HepG2 (cell line): Measurements from ENCODE around the gene PPIG. TPM values are rescaled to one million over a fixed set of nuclear protein-coding genes. Genes with fewer than 3 reads are reported as not detected.

Experiments
- DR1 ChIP-seq: sonication (generic); formaldehyde crosslinking; IDR thresholded peaks from 2 replicates; pipeline ENCODE4 v1.8.0; 2021; ENCODE audit warnings: mild to moderate bottlenecking, missing genetic modification reagents, inconsistent platforms
- EED ChIP-seq: sonication (generic); formaldehyde crosslinking; IDR thresholded peaks from 2 replicates; pipeline ENCODE4 v1.5.0; 2020; ENCODE audit warnings: mild to moderate bottlenecking, missing genetic modification reagents
- GATA4 ChIP-seq: sonication (generic); IDR thresholded peaks from 2 replicates; pipeline ENCODE4 v1.6.1; 2016; ENCODE audit warnings: antibody characterized with exemption, low read depth, borderline replicate concordance
- GTF2F1 ChIP-seq: fragments of 150-350 bp; IDR thresholded peaks from 2 replicates; pipeline ENCODE4 v1.6.1; 2014; ENCODE audit warnings: low read length
- KDM4B ChIP-seq: sonication (generic); formaldehyde crosslinking; IDR thresholded peaks from 2 replicates; pipeline ENCODE4 v1.4.0; 2020; ENCODE audit warnings: missing genetic modification reagents
- NR2F6 ChIP-seq, 2 experiments: IDR thresholded peaks; 2 replicates each; pipeline ENCODE4 v1.6.1; 2016; ENCODE audit warnings: antibody characterized with exemption in 1 of 2, mild to moderate bottlenecking in 1 of 2
- RFX3 ChIP-seq: IDR thresholded peaks from 2 replicates; pipeline ENCODE4 v1.6.1; 2016; ENCODE audit warnings: missing biosample characterization, missing genetic modification reagents
- STAG1 ChIP-seq: sonication (generic); formaldehyde crosslinking; IDR thresholded peaks from 2 replicates; pipeline ENCODE4 v1.4.0; 2020; ENCODE audit warnings: missing genetic modification reagents
- ZNF101 ChIP-seq: sonication (generic); formaldehyde crosslinking; IDR thresholded peaks from 2 replicates; pipeline ENCODE4 v1.4.0; 2020; ENCODE audit warnings: mild to moderate bottlenecking, low read depth, missing genetic modification reagents, borderline replicate concordance
- ZNF230 ChIP-seq: sonication (generic); formaldehyde crosslinking; IDR thresholded peaks from 2 replicates; pipeline ENCODE4 v1.4.0; 2020; ENCODE audit warnings: mild to moderate bottlenecking, missing genetic modification reagents
- ZNF546 ChIP-seq: sonication (generic); formaldehyde crosslinking; conservative IDR thresholded peaks from 2 replicates; pipeline ENCODE4 v1.8.1; 2023; ENCODE audit warnings: mild to moderate bottlenecking, missing genetic modification reagents
- ZNF766 ChIP-seq: sonication (generic); formaldehyde crosslinking; IDR thresholded peaks from 2 replicates; pipeline ENCODE4 v1.5.0; 2020; ENCODE audit warnings: missing genetic modification reagents, borderline replicate concordance
- ZNF780A ChIP-seq: sonication (generic); formaldehyde crosslinking; IDR thresholded peaks from 2 replicates; pipeline ENCODE4 v1.8.0; 2022; ENCODE audit warnings: mild to moderate bottlenecking, missing genetic modification reagents, moderate library complexity
- polyA plus RNA-seq, 8 experiments: library from polyadenylated mRNA; depleted of rRNA in 3 of 8; stranded (reverse) in 7 of 8; unstranded in 1 of 8; fragments of >200 nt; fragmentation: Illumina TruSeq in 4 of 8; extraction: Trizol in 4 of 8; gene quantifications; 2 replicates each; pipeline versions ENCODE4 v1.2.1 to v1.2.3, GENCODE V29; 2011 to 2016; ENCODE audit warnings: low read depth in 4 of 8, missing spikeins in 1 of 8, mixed read lengths in 1 of 8; ENCODE audit not compliant: insufficient read depth in 1 of 8
- total RNA-seq, 5 experiments: library from RNA; depleted of rRNA; stranded (reverse); fragments of >200 nt; fragmentation: Illumina TruSeq; extraction: Trizol; gene quantifications; 2 replicates each; pipeline ENCODE4 v1.2.3, GENCODE V29; 2016; ENCODE audit warnings: low read depth in 1 of 5
- TF ChIP-seq, protein P1 (sequence below): sonication (generic); formaldehyde crosslinking; IDR thresholded peaks from 2 replicates; pipeline ENCODE4 v1.4.0; 2020; ENCODE audit warnings: missing genetic modification reagents, borderline replicate concordance
- TF ChIP-seq, protein P2 (sequence below): sonication (generic); formaldehyde crosslinking; IDR thresholded peaks from 2 replicates; pipeline ENCODE4 v1.4.0; 2020; ENCODE audit warnings: mild to moderate bottlenecking, low read depth, missing genetic modification reagents
- TF ChIP-seq, protein P3 (sequence below): sonication (generic); formaldehyde crosslinking; IDR thresholded peaks from 2 replicates; pipeline ENCODE4 v1.5.1; 2020; ENCODE audit warnings: mild to moderate bottlenecking, missing genetic modification reagents
- TF ChIP-seq, protein P4 (sequence below): sonication (generic); formaldehyde crosslinking; IDR thresholded peaks from 2 replicates; pipeline ENCODE4 v1.4.0; 2020; ENCODE audit warnings: missing genetic modification reagents

The PPIG gene
- total and polyA plus RNA-seq, 2 of the 13 experiments (the other 11 are each of a cell fraction or from before 2014, with no cell fraction given): 31.3 to 81.0 TPM

DNA sequence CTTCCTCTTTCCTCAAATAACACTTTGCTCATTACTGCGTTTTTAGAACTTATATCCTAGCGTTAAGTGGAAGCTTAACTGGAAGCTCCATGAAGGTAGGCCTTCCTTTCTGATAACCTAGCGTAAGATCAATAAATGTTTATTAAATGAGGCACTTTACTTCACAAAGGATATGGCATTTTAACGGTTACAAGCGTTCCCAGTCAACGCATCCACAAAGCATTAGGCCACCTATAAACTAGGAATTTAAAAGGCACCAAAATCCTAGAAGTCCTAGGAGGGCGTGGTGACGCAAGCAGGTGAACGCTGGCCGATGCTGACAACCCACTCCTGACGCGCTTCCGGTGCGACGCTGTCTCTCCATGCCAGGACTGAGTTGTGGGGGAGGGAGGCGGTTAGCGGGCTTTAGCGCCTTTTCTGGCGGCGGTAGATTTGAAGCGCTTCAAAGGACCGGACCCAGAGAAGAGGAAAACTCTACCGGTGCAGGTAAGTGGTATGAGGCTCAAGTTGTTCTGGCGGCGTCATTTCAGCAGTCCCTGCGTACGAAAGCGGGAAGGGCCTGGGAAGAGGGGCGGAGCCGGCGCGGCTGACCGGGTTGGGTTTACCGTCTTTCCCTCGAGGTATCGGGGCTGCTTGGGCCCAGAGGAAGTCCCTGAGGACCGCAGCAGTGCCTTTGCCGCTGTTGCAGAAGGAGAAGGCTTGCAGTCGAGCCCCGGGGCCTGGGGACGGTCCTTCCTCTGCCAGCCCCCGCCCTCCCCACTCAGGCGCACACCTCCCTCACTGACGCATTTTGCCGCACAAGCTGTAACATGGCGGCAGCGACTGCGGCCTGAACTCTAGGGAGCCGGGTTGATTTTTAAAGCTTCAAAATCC lies at the start of gene PPIG (continued):
- TF ChIP-seq, protein P1, sequence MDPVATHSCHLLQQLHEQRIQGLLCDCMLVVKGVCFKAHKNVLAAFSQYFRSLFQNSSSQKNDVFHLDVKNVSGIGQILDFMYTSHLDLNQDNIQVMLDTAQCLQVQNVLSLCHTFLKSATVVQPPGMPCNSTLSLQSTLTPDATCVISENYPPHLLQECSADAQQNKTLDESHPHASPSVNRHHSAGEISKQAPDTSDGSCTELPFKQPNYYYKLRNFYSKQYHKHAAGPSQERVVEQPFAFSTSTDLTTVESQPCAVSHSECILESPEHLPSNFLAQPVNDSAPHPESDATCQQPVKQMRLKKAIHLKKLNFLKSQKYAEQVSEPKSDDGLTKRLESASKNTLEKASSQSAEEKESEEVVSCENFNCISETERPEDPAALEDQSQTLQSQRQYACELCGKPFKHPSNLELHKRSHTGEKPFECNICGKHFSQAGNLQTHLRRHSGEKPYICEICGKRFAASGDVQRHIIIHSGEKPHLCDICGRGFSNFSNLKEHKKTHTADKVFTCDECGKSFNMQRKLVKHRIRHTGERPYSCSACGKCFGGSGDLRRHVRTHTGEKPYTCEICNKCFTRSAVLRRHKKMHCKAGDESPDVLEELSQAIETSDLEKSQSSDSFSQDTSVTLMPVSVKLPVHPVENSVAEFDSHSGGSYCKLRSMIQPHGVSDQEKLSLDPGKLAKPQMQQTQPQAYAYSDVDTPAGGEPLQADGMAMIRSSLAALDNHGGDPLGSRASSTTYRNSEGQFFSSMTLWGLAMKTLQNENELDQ: peak; percentile 32; the same call in 1 of the 2 replicates
- TF ChIP-seq ZNF766 (CRISPR knock-in tag) (peak; percentile 49; the same call in 1 of the 2 replicates), NR2F6 (IDR thresholded peaks at IDR 0.05) (peak; percentile 49), NR2F6 (CRISPR knock-in tag; IDR thresholded peaks at IDR 0.05) (no peak; the same call in 1 of the 2 replicates), GTF2F1 (no peak), ZNF230 (CRISPR knock-in tag) (peak; percentile 61; the same call in 1 of the 2 replicates), ZNF101 (CRISPR knock-in tag) (no peak), EED (CRISPR knock-in tag) (peak; percentile 94), KDM4B (CRISPR knock-in tag) (peak; percentile 62; the same call in 1 of the 2 replicates), GATA4 (no peak), DR1 (CRISPR knock-in tag) (peak; percentile 80), RFX3 (peak; percentile 30; the same call in 1 of the 2 replicates), ZNF780A (CRISPR knock-in tag) (no peak; the same call in 1 of the 2 replicates), ZNF546 (peak; percentile 91), STAG1 (CRISPR knock-in tag) (no peak)
- TF ChIP-seq, protein P2, sequence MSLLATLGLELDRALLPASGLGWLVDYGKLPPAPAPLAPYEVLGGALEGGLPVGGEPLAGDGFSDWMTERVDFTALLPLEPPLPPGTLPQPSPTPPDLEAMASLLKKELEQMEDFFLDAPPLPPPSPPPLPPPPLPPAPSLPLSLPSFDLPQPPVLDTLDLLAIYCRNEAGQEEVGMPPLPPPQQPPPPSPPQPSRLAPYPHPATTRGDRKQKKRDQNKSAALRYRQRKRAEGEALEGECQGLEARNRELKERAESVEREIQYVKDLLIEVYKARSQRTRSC (CRISPR knock-in tag): no peak; the same call in 1 of the 2 replicates
- TF ChIP-seq, protein P3, sequence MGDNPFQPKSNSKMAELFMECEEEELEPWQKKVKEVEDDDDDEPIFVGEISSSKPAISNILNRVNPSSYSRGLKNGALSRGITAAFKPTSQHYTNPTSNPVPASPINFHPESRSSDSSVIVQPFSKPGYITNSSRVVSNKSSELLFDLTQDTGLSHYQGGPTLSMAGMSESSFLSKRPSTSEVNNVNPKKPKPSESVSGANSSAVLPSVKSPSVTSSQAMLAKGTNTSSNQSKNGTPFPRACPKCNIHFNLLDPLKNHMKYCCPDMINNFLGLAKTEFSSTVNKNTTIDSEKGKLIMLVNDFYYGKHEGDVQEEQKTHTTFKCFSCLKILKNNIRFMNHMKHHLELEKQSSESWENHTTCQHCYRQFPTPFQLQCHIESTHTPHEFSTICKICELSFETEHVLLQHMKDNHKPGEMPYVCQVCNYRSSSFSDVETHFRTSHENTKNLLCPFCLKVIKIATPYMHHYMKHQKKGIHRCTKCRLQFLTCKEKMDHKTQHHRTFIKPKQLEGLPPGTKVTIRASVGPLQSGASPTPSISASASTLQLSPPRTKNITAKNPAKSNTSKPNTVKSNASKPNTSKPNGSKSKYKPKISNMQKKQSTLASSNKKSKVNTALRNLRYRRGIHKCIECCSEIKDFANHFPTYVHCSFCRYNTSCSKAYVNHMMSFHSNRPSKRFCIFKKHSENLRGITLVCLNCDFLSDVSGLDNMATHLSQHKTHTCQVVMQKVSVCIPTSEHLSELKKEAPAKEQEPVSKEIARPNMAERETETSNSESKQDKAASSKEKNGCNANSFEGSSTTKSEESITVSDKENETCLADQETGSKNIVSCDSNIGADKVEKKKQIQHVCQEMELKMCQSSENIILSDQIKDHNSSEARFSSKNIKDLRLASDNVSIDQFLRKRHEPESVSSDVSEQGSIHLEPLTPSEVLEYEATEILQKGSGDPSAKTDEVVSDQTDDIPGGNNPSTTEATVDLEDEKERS (CRISPR knock-in tag): peak; percentile 97
- TF ChIP-seq, protein P4, sequence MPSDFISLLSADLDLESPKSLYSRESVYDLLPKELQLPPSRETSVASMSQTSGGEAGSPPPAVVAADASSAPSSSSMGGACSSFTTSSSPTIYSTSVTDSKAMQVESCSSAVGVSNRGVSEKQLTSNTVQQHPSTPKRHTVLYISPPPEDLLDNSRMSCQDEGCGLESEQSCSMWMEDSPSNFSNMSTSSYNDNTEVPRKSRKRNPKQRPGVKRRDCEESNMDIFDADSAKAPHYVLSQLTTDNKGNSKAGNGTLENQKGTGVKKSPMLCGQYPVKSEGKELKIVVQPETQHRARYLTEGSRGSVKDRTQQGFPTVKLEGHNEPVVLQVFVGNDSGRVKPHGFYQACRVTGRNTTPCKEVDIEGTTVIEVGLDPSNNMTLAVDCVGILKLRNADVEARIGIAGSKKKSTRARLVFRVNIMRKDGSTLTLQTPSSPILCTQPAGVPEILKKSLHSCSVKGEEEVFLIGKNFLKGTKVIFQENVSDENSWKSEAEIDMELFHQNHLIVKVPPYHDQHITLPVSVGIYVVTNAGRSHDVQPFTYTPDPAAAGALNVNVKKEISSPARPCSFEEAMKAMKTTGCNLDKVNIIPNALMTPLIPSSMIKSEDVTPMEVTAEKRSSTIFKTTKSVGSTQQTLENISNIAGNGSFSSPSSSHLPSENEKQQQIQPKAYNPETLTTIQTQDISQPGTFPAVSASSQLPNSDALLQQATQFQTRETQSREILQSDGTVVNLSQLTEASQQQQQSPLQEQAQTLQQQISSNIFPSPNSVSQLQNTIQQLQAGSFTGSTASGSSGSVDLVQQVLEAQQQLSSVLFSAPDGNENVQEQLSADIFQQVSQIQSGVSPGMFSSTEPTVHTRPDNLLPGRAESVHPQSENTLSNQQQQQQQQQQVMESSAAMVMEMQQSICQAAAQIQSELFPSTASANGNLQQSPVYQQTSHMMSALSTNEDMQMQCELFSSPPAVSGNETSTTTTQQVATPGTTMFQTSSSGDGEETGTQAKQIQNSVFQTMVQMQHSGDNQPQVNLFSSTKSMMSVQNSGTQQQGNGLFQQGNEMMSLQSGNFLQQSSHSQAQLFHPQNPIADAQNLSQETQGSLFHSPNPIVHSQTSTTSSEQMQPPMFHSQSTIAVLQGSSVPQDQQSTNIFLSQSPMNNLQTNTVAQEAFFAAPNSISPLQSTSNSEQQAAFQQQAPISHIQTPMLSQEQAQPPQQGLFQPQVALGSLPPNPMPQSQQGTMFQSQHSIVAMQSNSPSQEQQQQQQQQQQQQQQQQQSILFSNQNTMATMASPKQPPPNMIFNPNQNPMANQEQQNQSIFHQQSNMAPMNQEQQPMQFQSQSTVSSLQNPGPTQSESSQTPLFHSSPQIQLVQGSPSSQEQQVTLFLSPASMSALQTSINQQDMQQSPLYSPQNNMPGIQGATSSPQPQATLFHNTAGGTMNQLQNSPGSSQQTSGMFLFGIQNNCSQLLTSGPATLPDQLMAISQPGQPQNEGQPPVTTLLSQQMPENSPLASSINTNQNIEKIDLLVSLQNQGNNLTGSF (CRISPR knock-in tag): peak; percentile 46; the same call in 1 of the 2 replicates
